ENCODE data around the gene PBXIP1. TPM values are rescaled to one million over a fixed set of nuclear protein-coding genes. Genes with fewer than 3 reads are reported as not detected.

The PBXIP1 gene
- total RNA-seq, 1 experiment from 2014 or later = 21.6 TPM

DNA sequence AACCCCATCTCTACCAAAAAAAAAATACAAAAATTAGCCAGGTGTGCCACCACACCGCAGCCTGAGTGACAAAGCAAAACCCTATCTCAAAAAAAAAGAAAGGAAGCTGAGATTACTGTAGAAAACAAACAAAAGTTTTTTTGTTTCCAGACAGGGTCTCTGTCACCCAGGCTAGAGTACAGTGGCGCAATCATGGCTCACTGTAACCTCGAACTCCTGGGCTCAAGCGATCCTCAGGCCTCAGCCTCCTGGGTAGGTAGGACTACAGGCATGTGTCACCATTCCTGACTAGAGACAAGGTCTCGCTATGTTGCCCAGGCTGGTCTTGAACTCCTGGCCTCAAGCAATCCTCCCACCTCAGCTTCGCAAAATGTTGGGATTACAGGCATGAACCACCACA lies 8.5 kb upstream of the PBXIP1 start:
- no CpG with 5 or more reads among the region's 6 CpGs for WGBS (ENCODE audit: extremely low coverage, insufficient read length, low lambda C conversion rate)
- Histone ChIP-seq H2BK12ac (ENCODE audit: insufficient read length, low read depth, low read length) (no peak overlapping the region), H2BK15ac (ENCODE audit: low read depth, low read length) (no peak overlapping the region), H3K18ac (ENCODE audit: insufficient read length, low read depth, low read length) (no peak overlapping the region), H2BK5ac (ENCODE audit: insufficient read length, low read length) (no peak overlapping the region), H3K23ac (ENCODE audit: insufficient read length, low read depth, low read length) (no peak overlapping the region), H2AK5ac (ENCODE audit: insufficient read length, low read length) (no peak overlapping the region), H3K14ac (ENCODE audit: insufficient read depth, low read length) (no peak overlapping the region), H2AFZ (ENCODE audit: low read length) (no peak overlapping the region), H3K79me2 (ENCODE audit: insufficient read depth, low read length) (peaks cover 3% of the 10 kb centered on the region; the same call in 1 of the 2 replicates), H3K4ac (ENCODE audit: low read depth, low read length) (no peak overlapping the region), H2BK120ac (ENCODE audit: low read depth, low read length, poor library complexity, severe bottlenecking) (no peak overlapping the region), H3K4me2 (ENCODE audit: insufficient read depth, insufficient read length, low read length) (no peak overlapping the region), H3K9me3 (ENCODE audit: control insufficient read depth, low read depth, low read length) (no peaks in the 10 kb centered on the region), H4K8ac (replicated peaks; ENCODE audit: insufficient read length, low read depth, low read length) (no peak overlapping the region), H3K4me1 (ENCODE audit: insufficient read depth, low read length) (peaks cover 2% of the 10 kb centered on the region; the same call in 1 of the 2 replicates), H3K23me2 (ENCODE audit: insufficient read length, low read depth, low read length, poor library complexity, severe bottlenecking) (peaks cover 5% of the 10 kb centered on the region), H4K5ac (ENCODE audit: insufficient read length, low read depth, low read length) (no peak overlapping the region), H3K27ac (ENCODE audit: insufficient read length, low read depth, low read length) (no peak overlapping the region), H3K79me1 (ENCODE audit: insufficient read depth, low read depth, low read length, poor library complexity, severe bottlenecking) (peaks cover 7% of the 10 kb centered on the region), H3K56ac (ENCODE audit: insufficient read length, low read depth, low read length) (no peak overlapping the region), H2BK20ac (ENCODE audit: low read depth, low read length, poor library complexity, severe bottlenecking) (no peak overlapping the region), H3K9ac (ENCODE audit: extremely low read depth, insufficient read length, low read length) (no peak overlapping the region), H3T11ph (ENCODE audit: low read length) (no peak overlapping the region), H4K20me1 (ENCODE audit: control insufficient read depth, insufficient read depth, insufficient read length) (peaks cover 2% of the 10 kb centered on the region), H4K91ac (ENCODE audit: insufficient read length, low read depth, low read length) (no peak overlapping the region), H3K27me3 (ENCODE audit: insufficient read depth, low read length) (no peaks in the 10 kb centered on the region)
- H3K36me3 Mint-ChIP-seq (ENCODE audit: insufficient read depth in 1 of 3, low read depth in 3 of 3) = peaks cover 45 to 80% (median 68%) of the 10 kb centered on the region in 3 experiments
- peaks cover 39 to 44% of the 10 kb centered on the region in 2 experiments for H3K4me1 Mint-ChIP-seq
- no peaks in the 10 kb centered on the region for H3K27me3 Mint-ChIP-seq (ENCODE audit: low read depth)
- no peak overlapping the region for H3K27ac Mint-ChIP-seq
- no peak for DNase-seq
- H3K9me3 Mint-ChIP-seq = no peaks in the 10 kb centered on the region
- no peak for TF ChIP-seq CTCF (conservative IDR thresholded peaks at IDR 0.05)
- H3K4me3 Mint-ChIP-seq = no peak overlapping the region

Data from H9 (cell line).